NCI-H1092 (cell line): ENCODE measurements around the gene CCR3.

Source experiments
- DNase-seq: peaks from one replicate; lab custom pipeline; 2025; lab: John Stamatoyannopoulos, UW

The CCR3 gene

GRCh38 chr3:46221391-46221790, 20.9 kb upstream of the CCR3 start:
- no peak for DNase-seq

- no peak for DNase-seq
Observed at GRCh38 chr3:46221938-46222337, 20.3 kb upstream of the CCR3 start.

GRCh38 chr3:46222435-46223161, 19.7 kb upstream of the CCR3 start:
- DNase-seq, result no peak

GRCh38 chr3:46228260-46229242, 13.7 kb upstream of the CCR3 start:
- DNase-seq, result no peak

GRCh38 chr3:46231323-46231722, 10.9 kb upstream of the CCR3 start:
- no peak for DNase-seq

GRCh38 chr3:46233194-46233593, 9.1 kb upstream of the CCR3 start:
- DNase-seq, result no peak

GRCh38 chr3:46235425-46235824, 6.8 kb upstream of the CCR3 start:
- no peak for DNase-seq

- DNase-seq, result no peak
Observed at GRCh38 chr3:46236294-46237054, 5.8 kb upstream of the CCR3 start.

- no peak for DNase-seq
Observed at GRCh38 chr3:46238386-46238785, 3.9 kb upstream of the CCR3 start.

- no peak for DNase-seq
Observed at GRCh38 chr3:46239301-46239938, 2.8 kb upstream of the CCR3 start.

GRCh38 chr3:46239952-46240351, 2.3 kb upstream of the CCR3 start:
- no peak for DNase-seq

- DNase-seq, result no peak
Observed at GRCh38 chr3:46243560-46243959, 1.3 kb downstream of the CCR3 start.

- DNase-seq, result no peak
Observed at GRCh38 chr3:46245146-46245545, 2.9 kb downstream of the CCR3 start.

GRCh38 chr3:46252980-46253379, 10.7 kb downstream of the CCR3 start:
- DNase-seq, result no peak

- no peak for DNase-seq
Observed at GRCh38 chr3:46258525-46258924, 16.3 kb downstream of the CCR3 start.

- DNase-seq, result no peak
Observed at GRCh38 chr3:46261926-46262594, 19.8 kb downstream of the CCR3 start.

- no peak for DNase-seq
Observed at GRCh38 chr3:46264002-46264401, 21.7 kb downstream of the CCR3 start.

GRCh38 chr3:46266598-46266997, 24.3 kb downstream of the CCR3 start:
- DNase-seq, result no peak

GRCh38 chr3:46269556-46269955, 27.3 kb downstream of the CCR3 start:
- DNase-seq, result no peak

- DNase-seq, result no peak
Observed at GRCh38 chr3:46270474-46270873, 28.2 kb downstream of the CCR3 start.

GRCh38 chr3:46271209-46271745, 29.0 kb downstream of the CCR3 start:
- no peak for DNase-seq
